GM19455 (cell line): ENCODE data around the gene SLC37A1.

Experiments used
- ATAC-seq: cut with Tn5 transposase; IDR thresholded peaks from one replicate; pipeline ENCODE4 v1.9.1; 2021; ENCODE audit not compliant: unreplicated experiment

SLC37A1 gene

GRCh38 chr21:42558846-42559245 lies 45.2 kb downstream of the SLC37A1 start:
- ATAC-seq = no peak

DNA sequence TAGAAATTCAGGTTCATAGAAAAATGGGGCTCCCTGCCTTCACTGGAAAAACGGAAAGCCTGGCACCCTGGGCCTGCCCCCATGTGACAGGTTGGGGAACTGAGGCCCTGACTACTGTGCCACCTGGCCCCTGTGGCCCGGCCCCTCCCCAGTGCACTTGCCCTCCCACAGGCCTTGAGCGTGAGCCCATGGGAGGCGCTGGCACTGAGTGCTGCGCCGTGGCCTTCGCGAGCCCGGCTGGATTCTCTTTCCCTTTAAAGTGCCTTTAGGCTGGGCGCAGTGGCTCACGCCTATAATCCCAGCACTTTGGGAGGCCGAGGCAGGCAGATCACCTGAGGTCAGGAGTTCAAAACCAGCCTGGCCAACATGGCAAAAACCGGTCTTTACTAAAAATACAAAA lies 45.7 kb downstream of the SLC37A1 start:
- ATAC-seq = no peak

DNA sequence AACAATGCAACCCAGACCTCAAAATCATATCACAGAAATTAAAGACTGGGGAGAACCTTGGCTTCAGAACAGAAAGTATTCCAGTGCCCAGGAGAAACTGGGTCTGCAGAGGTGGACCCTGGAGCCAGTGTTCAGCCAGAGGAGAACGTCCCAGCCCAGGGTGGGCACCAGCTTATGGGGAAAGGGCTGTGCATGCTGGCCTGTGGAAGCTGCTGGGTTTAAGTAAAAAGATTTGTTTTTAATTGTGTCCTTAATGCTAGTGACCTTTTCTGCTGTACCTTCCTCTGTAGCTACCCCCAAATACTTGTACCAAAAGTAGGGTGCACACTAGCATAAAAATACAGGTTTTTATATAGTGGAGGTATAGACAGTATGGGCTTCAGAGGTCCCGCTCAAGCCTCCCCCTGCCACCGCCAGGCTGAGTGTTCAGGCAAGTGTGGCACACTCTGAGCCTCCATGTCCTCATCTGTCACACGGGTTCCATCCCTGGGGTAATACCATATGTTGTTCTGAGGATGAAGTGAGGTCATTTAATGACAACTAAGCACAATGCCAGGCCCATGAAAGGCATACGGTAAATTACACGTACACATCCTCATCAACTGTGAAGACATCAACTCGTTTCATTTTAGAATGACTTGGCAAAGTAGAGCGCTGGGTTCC lies 47.0 kb downstream of the SLC37A1 start:
- ATAC-seq = no peak

DNA sequence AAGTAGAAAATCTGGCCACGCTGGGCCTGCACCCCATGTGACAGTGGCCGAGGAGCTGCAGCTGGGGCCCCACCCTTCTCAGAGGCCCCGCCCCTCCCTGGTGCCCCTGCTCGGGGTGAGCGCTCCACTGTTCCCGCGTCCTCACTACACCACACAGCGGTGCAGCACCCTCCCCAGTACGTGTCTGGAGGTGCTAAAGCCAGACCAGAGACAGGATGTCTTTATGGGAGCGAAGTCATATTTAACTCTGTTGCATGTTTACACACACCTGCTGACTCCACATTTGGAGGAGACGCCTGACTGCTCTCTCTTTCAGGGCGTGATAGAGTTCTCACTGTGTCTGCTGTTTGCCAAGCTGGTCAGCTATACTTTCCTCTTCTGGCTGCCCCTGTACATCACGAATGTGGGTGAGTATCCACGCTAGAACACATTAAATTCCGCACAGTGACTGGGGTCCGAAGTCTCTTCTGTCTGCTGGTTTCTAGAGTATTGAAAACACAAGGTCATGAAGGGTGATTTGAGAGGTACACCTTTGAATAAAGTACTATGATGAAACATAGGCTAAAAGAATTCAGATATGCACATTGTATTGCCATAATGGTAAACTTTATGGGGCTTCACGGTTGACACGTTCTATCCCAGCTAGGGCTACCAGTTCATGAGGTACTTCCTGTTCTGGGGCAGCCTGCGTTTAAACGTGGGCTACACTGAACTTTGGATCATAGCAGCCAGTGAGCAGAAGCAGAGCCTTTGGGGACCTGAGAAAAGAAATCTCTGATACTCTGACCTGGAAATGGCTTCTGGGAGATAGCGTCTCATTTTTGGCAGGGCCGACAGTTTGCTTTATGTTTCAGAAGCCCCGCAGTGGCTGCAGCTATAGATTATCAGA lies 48.4 kb downstream of the SLC37A1 start:
- ATAC-seq = no peak

GRCh38 chr21:42562816-42563215 lies 49.2 kb downstream of the SLC37A1 start:
- no peak for ATAC-seq

- ATAC-seq = no peak
Observed at GRCh38 chr21:42563261-42563660, 49.6 kb downstream of the SLC37A1 start.

DNA sequence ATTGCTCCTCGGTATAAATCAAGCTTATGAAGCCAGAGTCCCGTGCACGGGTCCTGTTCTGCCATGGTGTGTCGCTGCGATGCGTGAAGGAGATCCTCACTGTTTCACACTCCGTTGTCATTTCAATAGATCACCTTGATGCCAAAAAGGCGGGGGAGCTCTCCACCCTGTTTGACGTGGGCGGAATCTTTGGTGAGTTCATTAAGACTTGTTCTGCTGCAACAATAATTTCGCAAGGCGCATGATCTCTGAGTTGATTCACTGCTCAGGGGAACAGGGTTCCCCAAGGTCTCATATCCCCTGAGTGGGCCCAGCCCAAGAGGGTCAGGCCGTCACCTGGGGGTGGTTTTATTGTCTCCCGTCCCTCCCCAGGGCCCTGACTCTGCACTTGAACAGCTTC lies 50.0 kb downstream of the SLC37A1 start:
- ATAC-seq = no peak

- no peak for ATAC-seq
Observed at GRCh38 chr21:42564561-42564971, 50.9 kb downstream of the SLC37A1 start.

DNA sequence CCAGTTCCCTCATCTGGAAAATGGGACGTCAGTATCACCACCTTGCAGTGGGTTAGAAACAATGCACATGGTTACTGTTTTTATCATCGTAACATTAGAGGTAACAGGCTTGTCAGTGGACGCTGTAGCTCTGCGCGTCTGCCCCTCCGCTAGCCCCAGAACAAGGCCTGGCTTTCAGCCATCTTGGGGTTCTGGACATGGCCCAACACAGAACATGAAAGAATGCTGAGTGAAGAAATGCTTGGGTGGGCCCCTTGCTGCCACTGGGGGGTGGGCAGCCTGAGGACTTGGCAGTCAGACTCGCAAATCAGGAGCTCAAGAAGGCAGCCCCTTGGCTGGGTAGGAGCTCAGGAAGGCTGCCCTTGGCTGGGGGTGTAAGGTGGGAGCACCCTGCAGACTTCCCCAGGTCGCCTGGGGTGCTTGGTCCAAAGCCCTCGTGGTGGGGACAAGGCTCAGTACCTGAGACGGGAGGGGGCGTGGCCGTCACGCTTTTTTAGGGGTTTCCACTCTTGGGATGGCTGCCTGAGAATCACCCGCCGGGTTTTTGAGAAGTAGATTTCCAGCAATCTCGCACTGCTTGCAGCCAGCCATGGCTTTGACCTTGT lies 51.7 kb downstream of the SLC37A1 start:
- ATAC-seq = no peak

- no peak for ATAC-seq
Observed at GRCh38 chr21:42565886-42566523, 52.4 kb downstream of the SLC37A1 start.

GRCh38 chr21:42566524-42567213 lies 53.0 kb downstream of the SLC37A1 start:
- no peak for ATAC-seq

DNA sequence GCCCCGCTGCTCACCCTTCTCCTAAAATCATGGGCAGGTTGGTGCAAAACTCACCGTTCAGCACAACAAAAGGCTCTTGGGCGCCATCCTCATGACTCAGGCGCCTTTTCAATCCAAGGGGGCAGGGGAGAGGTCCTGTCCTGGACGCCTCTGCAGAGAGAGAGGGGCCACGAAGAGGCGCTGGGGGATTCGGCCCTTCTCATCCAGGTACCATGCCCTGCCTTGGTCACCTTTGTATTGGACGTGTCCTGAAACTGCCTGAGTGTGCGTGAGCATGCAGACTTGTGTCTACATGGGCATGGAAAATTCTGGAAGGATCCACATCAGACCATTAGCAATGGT lies 53.5 kb downstream of the SLC37A1 start:
- ATAC-seq = no peak

GRCh38 chr21:42567861-42568260 lies 54.2 kb downstream of the SLC37A1 start:
- no peak for ATAC-seq

DNA sequence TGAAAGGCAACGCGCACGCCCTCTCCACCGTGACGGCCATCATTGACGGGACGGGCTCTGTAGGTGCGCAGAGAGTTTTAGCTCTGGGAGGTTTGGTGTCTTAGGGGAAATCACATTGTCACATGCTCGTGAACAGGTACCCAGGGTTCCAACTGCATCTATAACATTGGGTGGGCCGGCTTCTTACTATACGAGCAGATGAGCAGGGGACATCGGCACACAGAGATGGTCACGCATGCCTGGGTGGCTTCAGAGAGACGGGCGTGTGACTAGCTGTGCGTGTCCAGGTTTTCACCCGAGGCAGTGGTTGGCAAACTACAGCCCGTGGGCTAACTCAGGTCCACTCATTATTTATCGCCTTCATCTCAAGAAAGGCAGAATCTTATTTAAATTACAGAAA lies 54.7 kb downstream of the SLC37A1 start:
- ATAC-seq = no peak

GRCh38 chr21:42568866-42569731 lies 55.4 kb downstream of the SLC37A1 start:
- no peak for ATAC-seq

DNA sequence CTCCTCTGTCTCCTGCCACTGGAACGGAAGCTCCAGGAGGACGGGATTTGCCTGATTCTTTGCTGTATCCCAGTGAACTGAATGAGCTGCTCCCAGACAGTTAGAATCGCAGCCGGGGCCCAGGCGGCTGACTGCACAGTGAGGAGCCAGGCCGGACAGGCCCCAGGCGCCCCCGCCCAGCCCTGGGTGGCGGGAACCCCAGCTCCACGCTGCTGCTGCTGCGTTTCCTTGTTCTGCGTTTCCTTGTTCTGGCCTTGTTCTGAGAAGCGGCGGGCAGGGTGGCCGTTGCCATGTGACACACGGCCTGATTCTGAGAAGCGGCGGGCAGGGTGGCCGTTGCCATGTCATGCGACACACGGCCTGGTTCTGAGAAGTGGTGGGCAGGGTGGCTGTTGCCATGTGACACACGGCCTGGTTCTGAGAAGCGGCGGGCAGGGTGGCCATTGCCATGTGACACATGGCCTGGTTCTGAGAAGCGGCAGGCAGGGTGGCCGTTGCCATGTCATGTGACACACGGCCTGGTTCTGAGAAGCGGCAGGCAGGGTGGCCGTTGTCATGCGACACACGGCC lies 56.2 kb downstream of the SLC37A1 start:
- no peak for ATAC-seq

GRCh38 chr21:42570362-42570761 lies 56.7 kb downstream of the SLC37A1 start:
- no peak for ATAC-seq

- no peak for ATAC-seq
Observed at GRCh38 chr21:42570841-42571387, 57.3 kb downstream of the SLC37A1 start.

GRCh38 chr21:42571391-42572150 lies 57.9 kb downstream of the SLC37A1 start:
- no peak for ATAC-seq
